ENCODE data around the gene HOXC11.

HOXC11 gene

GRCh38 chr12:53996240-53997203, 23.6 kb downstream of the HOXC11 start:
- ATAC-seq = no peak

DNA sequence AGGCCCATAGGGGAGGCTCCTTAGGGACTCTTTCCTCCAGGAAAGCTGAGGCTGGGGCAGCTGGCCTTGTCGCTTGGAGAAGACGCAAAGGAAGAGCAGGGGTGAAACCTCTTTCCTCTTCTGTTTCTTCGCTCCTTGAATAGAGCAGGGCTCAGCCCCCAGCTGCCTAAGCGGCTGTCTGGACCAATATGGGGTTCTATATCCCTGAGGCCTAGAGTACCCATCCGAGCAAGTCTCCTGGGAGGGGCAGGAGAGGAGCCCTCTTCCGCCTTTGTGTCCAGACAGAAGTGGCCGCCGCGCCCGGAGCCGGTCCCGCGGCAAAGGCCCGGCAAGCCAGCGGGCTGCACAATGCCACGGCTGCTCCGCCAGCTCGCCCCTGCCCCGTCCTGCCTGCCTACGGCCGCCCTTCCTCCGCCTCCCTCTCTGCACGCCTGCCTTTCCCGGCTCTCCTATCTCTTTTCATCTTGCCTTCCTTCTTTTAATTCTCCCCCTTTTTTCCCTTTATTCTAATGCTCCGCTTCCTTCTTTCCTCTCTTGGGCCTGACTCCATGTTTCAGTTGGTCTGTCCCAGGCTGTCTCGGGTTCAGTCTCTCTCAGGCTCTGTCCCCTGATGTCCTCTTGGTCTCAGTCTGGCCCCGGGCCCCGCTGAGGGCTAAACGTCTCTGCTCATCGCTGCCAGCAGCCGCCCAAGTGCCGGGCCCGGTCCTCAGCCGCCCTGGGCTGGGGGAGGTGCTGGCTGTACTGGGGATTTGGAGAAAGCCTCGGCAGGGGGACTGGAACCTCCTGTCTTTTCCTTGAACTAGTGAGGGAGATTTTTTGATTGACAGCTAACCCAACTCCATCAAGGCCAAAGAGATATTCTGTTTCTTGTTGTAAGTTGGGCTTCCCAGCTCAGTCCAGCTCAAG, 24.5 kb downstream of the HOXC11 start:
- no peak for ATAC-seq
- TF ChIP-seq PPARA (CRISPR knock-in tag; IDR thresholded peaks at IDR 0.05; ENCODE audit: borderline replicate concordance) (no peak), ZNF565 (CRISPR knock-in tag; conservative IDR thresholded peaks at IDR 0.05; ENCODE audit: low read depth) (no peak), SNAI2 (CRISPR knock-in tag; IDR thresholded peaks at IDR 0.05) (no peak), CREB5 (CRISPR knock-in tag; IDR thresholded peaks at IDR 0.05; ENCODE audit: low read depth) (no peak), BACH2 (CRISPR knock-in tag; IDR thresholded peaks at IDR 0.05; ENCODE audit: borderline replicate concordance) (no peak), TCF4 (CRISPR knock-in tag; IDR thresholded peaks at IDR 0.05; ENCODE audit: borderline replicate concordance) (no peak), TSHZ2 (CRISPR knock-in tag; IDR thresholded peaks at IDR 0.05) (no peak), ARNTL (CRISPR knock-in tag; IDR thresholded peaks at IDR 0.05; ENCODE audit: borderline replicate concordance, low read depth) (no peak), PATZ1 (CRISPR knock-in tag; IDR thresholded peaks at IDR 0.05; ENCODE audit: borderline replicate concordance) (no peak)
- TF ChIP-seq, protein P1, sequence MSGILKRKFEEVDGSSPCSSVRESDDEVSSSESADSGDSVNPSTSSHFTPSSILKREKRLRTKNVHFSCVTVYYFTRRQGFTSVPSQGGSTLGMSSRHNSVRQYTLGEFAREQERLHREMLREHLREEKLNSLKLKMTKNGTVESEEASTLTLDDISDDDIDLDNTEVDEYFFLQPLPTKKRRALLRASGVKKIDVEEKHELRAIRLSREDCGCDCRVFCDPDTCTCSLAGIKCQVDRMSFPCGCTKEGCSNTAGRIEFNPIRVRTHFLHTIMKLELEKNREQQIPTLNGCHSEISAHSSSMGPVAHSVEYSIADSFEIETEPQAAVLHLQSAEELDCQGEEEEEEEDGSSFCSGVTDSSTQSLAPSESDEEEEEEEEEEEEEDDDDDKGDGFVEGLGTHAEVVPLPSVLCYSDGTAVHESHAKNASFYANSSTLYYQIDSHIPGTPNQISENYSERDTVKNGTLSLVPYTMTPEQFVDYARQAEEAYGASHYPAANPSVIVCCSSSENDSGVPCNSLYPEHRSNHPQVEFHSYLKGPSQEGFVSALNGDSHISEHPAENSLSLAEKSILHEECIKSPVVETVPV (CRISPR knock-in tag; IDR thresholded peaks at IDR 0.05) = no peak

More at GRCh38 chr12:53996240-53997203, 23.6 kb downstream of the HOXC11 start:
- no peak for TF ChIP-seq PPARA (CRISPR knock-in tag; IDR thresholded peaks at IDR 0.05; ENCODE audit: borderline replicate concordance)
- TF ChIP-seq POU6F1 (CRISPR knock-in tag; IDR thresholded peaks at IDR 0.05; ENCODE audit: borderline replicate concordance, low read depth) = no peak
- no peak for TF ChIP-seq OSR1 (CRISPR knock-in tag; IDR thresholded peaks at IDR 0.05)
- TF ChIP-seq SNAI2 (CRISPR knock-in tag; IDR thresholded peaks at IDR 0.05) = no peak
- TF ChIP-seq BACH2 (CRISPR knock-in tag; IDR thresholded peaks at IDR 0.05; ENCODE audit: borderline replicate concordance) = no peak
- no peak for TF ChIP-seq ZFP3 (CRISPR knock-in tag; IDR thresholded peaks at IDR 0.05)
- TF ChIP-seq TCF4 (CRISPR knock-in tag; IDR thresholded peaks at IDR 0.05; ENCODE audit: borderline replicate concordance) = no peak
- no peak for TF ChIP-seq TOX (CRISPR knock-in tag; IDR thresholded peaks at IDR 0.05; ENCODE audit: borderline replicate concordance)
- TF ChIP-seq ISL1 (CRISPR knock-in tag; IDR thresholded peaks at IDR 0.05) = no peak
- TF ChIP-seq ZNF8 (CRISPR knock-in tag; IDR thresholded peaks at IDR 0.05) = no peak
- TF ChIP-seq RARB (CRISPR knock-in tag; IDR thresholded peaks at IDR 0.05) = no peak
- no peak for TF ChIP-seq ZFP30 (CRISPR knock-in tag; IDR thresholded peaks at IDR 0.05)
- no peak for TF ChIP-seq CSDC2 (CRISPR knock-in tag; IDR thresholded peaks at IDR 0.05)
